HG03378 (cell line): ENCODE results near the gene TTBK1.

Experiments used
- ATAC-seq: cut with Tn5 transposase; IDR thresholded peaks from one replicate; pipeline ENCODE4 v1.9.1; 2021; ENCODE audit warnings: mild to moderate bottlenecking, moderate library complexity; ENCODE audit not compliant: unreplicated experiment

The TTBK1 gene

GRCh38 chr6:43269273-43270007, 26.2 kb downstream of the TTBK1 start:
- ATAC-seq = no peak

GRCh38 chr6:43271103-43271815, 28.0 kb downstream of the TTBK1 start:
- ATAC-seq = no peak

GRCh38 chr6:43271944-43272343, 28.7 kb downstream of the TTBK1 start:
- no peak for ATAC-seq

DNA sequence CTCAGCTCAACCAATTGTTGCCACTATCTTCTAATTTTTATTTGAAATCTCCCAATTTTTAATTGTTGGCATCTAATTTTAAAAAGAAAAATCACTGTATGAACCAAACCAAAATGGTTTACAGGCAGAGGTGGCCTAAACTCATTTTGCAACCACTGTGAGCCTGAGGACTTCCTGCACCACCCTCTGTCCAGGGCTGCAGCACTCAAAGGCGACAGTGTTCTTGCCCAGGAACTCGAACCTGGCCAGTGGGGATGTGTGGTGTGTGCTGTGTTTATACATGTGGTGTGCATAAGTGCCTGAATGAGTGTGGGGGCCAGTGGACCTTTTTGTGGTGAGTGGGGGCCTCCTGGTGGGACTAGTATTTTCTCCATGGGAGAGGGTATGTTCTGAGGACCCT, 30.4 kb downstream of the TTBK1 start:
- ATAC-seq = no peak

GRCh38 chr6:43274127-43274915, 31.0 kb downstream of the TTBK1 start:
- no peak for ATAC-seq

DNA sequence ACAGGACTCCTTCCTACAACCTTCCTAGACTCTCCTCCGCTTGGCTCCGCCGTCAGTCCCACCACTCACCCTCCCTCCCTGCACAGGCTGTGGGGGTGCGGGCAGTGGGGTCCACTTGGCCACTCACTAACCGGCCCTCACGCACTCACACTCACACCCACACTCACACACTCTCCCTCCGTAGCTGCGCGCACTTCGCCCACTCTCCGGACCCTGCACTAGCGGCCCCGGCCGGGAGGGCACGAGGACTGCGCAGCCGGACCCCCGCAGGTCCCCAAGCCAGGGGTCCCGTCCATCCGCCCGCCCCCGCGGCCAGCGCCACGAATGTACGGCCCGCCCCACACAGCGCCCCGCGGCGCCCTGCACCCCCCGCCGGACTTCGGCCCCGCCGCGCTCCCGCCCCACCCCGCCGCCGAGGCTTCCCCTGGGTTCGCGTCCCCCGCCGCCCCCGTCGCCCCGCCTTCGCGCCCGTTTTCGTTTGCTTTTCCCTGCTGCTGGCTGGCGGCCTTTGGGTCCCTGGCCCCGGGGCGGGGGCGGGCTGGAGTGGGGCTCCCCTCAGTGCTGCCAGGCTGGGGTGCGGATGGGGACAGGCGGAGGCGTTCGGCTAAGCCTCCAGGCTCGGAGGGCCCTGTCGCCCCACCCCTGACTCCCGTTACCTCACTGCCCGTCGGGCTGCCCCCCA, 31.8 kb downstream of the TTBK1 start:
- no peak for ATAC-seq

- no peak for ATAC-seq
Observed at GRCh38 chr6:43275801-43276576, 32.7 kb downstream of the TTBK1 start.

DNA sequence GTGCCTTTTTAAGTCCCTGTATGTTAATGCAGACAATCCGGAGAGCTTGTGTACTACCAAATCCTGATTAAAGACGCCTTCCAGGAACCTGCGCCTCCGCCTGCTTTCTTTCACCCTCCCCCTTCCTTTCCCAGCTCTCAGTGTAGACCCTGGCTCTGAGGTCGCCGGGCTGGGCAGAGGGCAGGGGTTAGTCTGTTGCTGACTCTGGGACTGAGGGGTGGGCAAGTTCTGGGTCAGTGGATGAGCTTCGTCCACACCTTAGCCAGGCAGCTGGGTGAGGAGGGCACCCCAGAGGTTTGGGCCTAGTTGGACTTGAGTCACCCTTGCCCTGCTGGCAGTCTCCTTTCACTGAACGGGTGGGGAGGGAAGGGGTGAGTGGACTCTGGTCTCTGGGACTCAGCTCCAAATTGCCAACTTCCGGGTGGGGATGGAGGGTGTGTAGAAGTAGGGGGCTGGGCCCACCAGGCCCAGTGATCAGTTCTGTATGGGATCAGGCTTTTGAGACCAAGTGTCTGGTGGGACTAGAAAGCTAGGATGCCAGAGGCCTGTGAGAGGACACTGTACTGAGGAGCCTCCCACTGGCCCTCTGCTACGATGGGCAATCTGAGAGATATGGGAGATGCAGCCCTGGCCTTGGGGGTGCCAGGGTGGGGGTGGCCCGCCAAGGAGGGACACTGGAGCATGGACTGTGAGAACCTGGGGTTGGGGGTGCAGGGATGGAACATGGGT, 33.5 kb downstream of the TTBK1 start:
- ATAC-seq = no peak

- ATAC-seq = no peak
Observed at GRCh38 chr6:43277306-43277642, 34.0 kb downstream of the TTBK1 start.

DNA sequence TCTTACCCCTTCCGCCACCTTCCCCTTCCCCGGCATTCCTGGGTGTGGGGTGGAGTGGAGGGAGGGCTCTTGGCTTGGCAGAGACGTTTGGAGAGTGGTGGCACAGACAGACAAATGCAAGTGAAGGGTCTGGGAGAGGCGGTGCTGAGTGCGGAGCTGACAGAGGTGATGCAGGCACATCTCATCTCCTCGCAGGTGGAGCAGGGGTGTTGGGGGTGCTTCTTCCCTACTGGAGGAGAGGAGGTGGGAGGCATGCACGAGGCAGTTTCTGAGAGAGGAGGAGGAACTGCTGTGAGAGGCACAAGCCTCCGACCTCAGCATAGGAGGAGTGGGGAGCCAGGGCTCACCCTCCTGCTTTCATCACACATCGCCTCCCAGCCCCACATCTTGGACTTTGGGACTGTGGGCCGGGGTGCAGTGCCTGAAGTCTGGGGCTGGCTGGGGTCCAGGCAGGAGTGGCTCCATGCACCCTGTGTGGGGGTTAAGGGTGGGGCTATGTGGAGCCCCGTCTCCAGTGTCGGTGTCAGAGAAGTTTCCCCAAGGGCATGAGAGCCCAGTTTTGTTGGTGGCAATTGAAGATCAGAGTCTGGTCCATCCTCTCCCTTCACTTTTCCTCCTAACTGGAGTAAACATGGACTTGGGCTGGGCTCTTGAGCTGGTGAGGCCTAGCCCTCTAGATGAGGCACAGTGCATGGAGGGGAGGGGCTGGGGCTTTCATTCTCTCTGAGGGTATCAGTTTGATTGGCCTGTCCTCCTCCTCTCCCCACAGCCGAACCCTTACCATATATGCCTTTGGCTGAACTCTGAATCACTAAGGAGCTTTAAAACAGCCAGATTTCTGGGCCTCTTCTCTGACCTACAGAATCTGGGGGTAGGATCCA, 34.6 kb downstream of the TTBK1 start:
- ATAC-seq = no peak

- no peak for ATAC-seq
Observed at GRCh38 chr6:43278524-43279078, 35.3 kb downstream of the TTBK1 start.

DNA sequence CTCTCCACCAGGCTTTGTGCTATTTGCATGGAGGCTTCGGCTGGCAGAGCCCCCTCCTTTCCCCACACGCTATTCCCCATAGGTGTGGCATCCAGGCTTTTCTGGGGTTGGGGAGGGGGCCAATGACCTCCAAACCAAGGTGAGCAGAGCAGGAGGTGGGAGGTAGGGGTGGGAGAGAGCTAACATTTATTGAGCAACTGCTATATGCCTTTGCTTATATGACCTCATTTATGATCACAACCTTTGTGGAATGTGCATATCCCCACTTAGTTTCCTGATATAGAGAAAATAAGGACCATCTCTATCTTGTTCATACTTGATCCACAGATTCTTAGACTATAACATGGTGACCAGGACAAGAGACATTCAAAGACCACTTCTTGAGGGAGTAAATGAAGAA, 37.0 kb downstream of the TTBK1 start:
- no peak for ATAC-seq

DNA sequence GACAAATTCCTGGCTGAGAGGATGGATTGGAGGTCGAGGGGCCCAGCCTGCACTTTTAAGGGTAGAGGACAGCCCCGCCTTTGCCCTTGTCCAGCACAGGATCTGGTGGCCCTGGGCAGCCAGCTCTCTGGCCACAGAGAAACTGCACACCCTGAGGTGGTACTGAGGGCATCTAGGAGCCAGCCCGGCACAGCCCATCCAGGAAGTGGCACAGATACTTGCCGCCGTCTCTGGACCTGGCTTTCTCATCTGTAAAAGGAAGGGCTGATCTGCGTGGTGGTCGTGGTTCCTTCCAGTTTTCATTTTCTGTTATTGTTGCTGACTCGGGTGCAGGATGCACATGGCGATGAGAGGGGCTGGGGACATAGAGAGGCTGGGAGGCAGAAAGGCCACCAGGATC, 38.8 kb downstream of the TTBK1 start:
- no peak for ATAC-seq

DNA sequence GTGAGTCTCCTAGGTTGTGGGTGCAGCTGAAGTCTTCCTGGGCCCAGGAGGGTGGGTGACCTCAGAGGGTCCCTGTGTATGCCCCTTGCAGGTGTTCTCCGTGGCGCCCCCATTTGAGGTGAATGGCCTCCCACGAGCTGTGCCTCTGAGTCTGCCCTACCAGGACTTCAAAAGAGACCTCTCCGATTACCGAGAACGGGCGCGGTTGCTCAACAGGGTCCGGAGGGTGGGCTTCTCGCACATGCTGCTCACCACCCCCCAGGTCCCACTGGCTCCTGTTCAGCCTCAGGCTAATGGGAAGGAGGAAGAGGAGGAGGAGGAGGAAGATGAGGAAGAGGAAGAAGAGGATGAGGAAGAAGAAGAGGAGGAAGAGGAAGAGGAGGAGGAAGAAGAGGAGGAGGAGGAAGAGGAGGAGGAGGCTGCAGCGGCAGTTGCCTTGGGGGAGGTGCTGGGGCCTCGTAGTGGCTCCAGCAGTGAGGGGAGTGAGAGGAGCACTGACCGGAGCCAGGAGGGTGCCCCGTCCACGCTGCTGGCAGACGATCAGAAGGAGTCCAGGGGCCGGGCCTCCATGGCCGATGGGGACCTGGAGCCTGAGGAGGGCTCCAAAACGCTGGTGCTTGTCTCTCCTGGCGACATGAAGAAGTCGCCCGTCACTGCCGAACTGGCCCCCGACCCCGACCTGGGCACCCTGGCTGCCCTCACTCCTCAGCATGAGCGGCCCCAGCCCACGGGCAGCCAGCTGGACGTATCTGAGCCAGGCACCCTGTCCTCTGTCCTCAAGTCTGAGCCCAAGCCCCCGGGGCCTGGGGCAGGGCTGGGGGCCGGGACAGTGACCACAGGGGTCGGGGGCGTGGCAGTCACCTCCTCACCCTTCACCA, 39.6 kb downstream of the TTBK1 start:
- no peak for ATAC-seq

- no peak for ATAC-seq
Observed at GRCh38 chr6:43283514-43283901, 40.2 kb downstream of the TTBK1 start.

DNA sequence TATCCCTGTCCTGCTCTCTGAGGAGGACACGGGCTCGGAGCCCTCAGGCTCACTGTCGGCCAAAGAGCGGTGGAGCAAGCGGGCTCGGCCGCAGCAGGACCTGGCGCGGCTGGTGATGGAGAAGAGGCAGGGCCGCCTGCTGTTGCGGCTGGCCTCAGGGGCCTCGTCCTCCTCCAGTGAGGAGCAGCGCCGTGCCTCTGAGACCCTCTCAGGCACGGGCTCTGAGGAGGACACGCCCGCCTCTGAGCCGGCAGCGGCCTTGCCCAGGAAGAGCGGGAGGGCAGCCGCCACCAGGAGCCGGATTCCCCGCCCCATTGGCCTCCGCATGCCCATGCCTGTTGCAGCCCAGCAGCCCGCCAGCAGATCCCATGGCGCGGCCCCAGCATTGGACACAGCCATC, 40.6 kb downstream of the TTBK1 start:
- ATAC-seq = no peak

DNA sequence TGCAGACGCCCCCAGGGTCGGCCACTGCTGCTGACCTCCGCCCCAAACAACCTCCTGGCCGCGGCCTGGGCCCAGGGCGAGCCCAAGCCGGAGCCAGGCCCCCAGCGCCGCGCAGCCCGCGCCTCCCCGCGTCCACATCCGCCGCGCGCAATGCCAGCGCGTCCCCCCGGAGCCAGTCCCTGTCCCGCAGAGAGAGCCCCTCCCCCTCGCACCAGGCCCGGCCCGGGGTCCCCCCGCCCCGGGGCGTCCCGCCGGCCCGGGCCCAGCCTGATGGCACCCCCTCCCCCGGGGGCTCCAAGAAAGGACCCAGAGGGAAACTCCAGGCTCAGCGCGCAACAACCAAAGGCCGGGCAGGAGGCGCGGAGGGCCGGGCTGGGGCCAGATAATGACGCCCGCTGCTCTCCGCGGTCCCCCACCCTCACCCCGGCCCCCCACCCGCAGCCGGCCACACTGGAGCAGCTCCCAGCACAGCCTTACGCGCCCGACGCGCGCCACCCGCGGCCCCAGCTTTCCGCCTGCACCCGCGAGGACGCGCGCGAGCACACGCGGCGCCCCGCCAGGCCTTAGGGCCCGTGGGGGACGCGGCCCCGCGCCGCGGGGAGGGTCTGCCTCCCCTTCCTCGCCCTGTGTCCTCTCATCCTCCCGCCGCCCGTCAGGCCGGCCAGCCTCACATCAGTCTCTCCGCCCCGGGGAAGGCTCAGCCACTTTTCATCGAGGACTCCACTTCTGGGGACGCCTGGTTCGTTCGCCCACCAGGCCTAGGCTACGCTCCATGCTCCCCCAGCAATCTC, 41.9 kb downstream of the TTBK1 start:
- ATAC-seq = no peak
